A204.1 (cell line): ENCODE results near the gene NDUFS8.

Experiments
- FAIRE-seq: peaks from 2 replicates; lab custom pipeline; 2012; peaks lifted over from hg19 to GRCh38; lab: Jason Lieb, UNC

NDUFS8 gene

GRCh38 chr11:68083517-68083916 lies 53.0 kb downstream of the NDUFS8 start:
- FAIRE-seq = no peak
